DOHH2 (cell line): ENCODE data around the gene GGCT.
"Not testable (repeated sequence)": the region's sequence is repeated elsewhere in the genome, so short reads cannot be mapped to it uniquely, and the experiment has no call there.

Source experiments
- CTCF ChIP-seq: fragments of 200-600 bp; sonication (generic); IDR thresholded peaks from one replicate; pipeline ENCODE4 v1.5.1; 2014; ENCODE audit warnings: antibody characterized with exemption, mild to moderate bottlenecking, low read depth, low read length; ENCODE audit not compliant: poor library complexity, severe bottlenecking
- EZH2phosphoT487 ChIP-seq: fragments of 200-600 bp; sonication (generic); IDR thresholded peaks from 2 replicates; pipeline ENCODE4 v1.6.1; 2017; ENCODE audit warnings: borderline replicate concordance, mild to moderate bottlenecking, antibody characterized with exemption, low read length, moderate library complexity, mixed read lengths

- TF ChIP-seq CTCF, EZH2phosphoT487: not testable (repeated sequence)
Measured at GRCh38 chr7:30543115-30543514, 38.5 kb upstream of the GGCT start.
